Stimulated activated CD8-positive, alpha-beta memory T cell treated with anti-CD3 and anti-CD28 coated beads, Interleukin-2, amount 100 ng/mL, for 1 hour (primary cell): ENCODE results near the gene SLC27A2.

Experiments
- DNase-seq, 2 donors: peaks; one replicate each; pipeline ENCODE4 v3.0.0-alpha.2; 2020; ENCODE audit warnings: low read depth in 2 of 2

SLC27A2 gene

GRCh38 chr15:50190723-50191122 lies 8.7 kb downstream of the SLC27A2 start:
- DNase-seq, result no peak

DNA sequence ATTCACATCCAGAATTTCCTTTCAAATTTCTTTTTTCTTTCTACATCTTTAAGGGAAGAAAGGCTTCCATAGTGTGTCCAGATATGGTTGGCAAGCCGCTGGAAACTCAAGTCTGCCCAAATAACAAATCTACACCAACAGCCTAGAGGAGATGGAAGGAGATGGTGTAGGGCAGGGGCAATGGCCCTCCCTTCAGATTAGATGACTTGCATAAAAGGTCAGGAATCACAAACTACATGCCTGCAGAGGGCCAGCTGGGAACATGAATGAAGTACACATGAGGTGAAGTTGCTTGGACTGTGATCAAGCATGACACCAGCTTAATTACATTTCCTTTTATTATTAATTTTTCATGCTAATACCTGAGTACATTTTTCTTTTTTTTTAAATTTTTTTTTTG lies 10.2 kb downstream of the SLC27A2 start:
- no peak for DNase-seq

- no peak for DNase-seq
Observed at GRCh38 chr15:50192926-50193620, 11.1 kb downstream of the SLC27A2 start.

DNA sequence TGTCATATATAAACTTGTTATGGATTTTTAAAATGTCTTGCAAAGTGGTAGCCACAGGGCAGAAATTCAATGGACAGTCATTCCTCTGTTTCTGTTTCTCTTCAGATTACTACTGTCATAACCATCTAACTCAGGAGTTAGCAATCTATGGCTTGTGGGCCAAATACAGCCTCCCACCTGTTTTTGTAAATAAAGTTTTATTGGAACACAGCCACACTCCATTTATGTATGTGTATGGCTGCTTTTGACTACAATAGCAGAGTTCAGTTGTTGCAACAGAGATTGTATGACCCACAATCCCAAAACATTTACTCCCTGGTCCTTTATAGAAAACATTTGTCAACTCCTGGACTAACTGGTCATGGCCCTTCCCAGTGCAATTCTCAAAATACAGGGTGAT lies 20.0 kb downstream of the SLC27A2 start:
- no peak for DNase-seq

DNA sequence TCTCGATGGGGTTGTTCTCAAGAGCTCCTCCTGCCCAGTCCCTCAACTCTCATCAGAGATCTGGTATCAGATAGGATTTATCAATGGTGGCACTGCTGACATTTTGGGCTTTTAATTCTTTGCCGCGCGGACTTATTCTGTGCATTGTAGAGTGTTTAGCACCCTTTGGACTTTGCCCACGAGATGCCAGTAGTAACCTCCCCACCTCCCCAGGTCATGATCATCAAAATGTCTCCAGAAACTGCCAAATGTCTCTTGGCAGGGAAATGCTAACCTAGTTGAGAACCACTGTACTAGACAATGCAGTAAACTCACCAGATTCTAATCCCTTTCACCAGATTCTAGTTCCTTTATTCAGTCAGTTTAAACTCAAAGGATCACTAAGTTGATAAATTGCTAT lies 24.0 kb downstream of the SLC27A2 start:
- no peak for DNase-seq

DNA sequence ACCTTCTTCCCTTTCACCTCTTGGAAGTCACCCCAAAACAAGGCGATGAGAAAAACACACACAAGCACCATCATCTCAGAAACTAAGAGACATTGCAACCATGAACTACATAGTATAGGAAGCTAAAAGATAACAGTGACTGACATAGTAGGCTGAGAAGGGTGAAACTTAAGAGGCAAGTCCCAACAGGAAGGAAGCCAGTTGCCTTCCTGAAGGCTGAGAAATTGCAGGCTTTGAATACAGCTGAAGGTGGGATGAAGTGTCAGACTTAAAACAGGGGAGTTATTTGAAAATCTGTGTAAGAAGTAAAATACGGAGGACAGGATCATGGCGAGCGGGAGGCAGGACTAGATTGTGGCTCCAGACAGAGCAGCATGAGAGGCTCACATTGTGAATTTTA lies 27.8 kb downstream of the SLC27A2 start:
- DNase-seq, result no peak

- DNase-seq, result no peak
Observed at GRCh38 chr15:50210462-50211157, 28.6 kb downstream of the SLC27A2 start.

GRCh38 chr15:50218291-50218690 lies 36.3 kb downstream of the SLC27A2 start:
- no peak for DNase-seq

- no peak for DNase-seq
Observed at GRCh38 chr15:50218691-50219090, 36.7 kb downstream of the SLC27A2 start.

- DNase-seq, result no peak
Observed at GRCh38 chr15:50219820-50220219, 37.8 kb downstream of the SLC27A2 start.

- no peak for DNase-seq
Observed at GRCh38 chr15:50222181-50222580, 40.2 kb downstream of the SLC27A2 start.

- no peak for DNase-seq
Observed at GRCh38 chr15:50224606-50225005, 42.6 kb downstream of the SLC27A2 start.

- no peak for DNase-seq
Observed at GRCh38 chr15:50225057-50225456, 43.1 kb downstream of the SLC27A2 start.

GRCh38 chr15:50225938-50226337 lies 43.9 kb downstream of the SLC27A2 start:
- no peak for DNase-seq

DNA sequence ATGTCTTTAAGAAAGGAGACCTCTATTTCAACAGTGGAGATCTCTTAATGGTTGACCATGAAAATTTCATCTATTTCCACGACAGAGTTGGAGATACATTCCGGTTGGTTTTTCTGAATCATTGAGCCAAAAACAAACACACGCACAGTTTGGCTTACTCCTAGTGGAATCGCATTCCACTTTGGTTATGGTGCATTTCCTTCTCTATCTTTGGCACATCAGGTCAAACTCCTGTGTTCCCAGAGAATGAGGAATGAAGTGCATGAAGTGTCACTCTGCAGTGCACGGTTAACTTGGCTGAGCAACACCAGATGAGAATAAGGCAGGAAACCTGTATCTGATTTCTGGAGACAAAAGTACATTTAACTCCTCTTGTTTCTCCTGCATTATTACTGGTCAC lies 45.1 kb downstream of the SLC27A2 start:
- DNase-seq, result no peak

DNA sequence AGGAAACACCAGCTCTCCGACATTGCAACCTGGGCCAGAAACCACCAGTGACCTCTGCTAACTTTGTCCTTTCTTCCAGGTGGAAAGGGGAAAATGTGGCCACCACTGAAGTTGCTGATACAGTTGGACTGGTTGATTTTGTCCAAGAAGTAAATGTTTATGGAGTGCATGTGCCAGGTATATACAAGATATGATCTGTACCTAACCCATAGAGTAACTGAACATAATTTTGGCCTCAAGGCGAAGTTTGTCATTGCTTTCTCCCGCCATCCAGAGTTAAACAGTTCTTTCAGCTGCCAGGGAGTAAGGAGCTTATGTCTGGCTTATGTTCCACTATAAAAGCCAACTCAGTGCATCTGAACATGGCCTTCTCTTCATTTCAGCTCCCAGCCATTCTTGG lies 46.9 kb downstream of the SLC27A2 start:
- DNase-seq, result no peak

DNA sequence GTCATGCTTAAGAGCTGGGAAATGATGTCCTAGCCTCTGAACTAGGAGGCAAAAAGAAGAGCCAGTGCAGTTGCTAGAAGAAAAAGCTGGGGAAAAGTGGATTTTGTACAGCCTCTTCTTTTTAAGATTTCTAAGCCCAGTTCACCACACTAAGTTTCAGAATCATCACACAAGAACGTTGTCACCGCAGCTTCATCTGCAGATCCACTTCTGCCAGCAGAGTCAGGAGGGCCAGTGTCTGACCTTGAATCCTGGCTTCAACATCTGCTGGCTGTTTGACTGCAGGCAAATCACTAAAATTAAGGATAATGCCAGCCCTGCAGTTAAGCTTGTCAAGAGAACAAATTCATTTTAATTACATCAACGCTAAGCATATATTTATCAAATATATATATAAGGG lies 47.3 kb downstream of the SLC27A2 start:
- no peak for DNase-seq

GRCh38 chr15:50231761-50232160 lies 49.8 kb downstream of the SLC27A2 start:
- no peak for DNase-seq

DNA sequence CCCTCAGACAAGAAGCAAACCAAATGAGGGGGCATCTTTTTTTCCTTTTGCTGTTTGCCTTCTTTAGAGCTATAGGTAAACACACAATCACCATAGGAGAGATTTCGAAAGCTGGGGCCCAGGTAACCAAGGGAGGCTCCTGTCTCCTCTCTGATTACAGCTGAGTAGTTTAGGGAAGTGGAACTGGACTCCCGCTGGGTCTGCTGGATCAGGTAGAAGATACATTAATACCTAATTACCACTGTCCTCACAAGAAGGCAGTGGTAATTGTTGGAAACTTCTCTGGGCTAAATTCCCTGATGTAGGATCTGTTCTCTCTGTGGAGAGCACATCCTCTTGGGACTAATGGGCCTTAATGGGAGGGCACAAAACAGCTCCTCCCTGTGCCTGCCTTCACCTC lies 50.8 kb downstream of the SLC27A2 start:
- no peak for DNase-seq

- DNase-seq, result no peak
Observed at GRCh38 chr15:50233192-50233736, 51.3 kb downstream of the SLC27A2 start.

DNA sequence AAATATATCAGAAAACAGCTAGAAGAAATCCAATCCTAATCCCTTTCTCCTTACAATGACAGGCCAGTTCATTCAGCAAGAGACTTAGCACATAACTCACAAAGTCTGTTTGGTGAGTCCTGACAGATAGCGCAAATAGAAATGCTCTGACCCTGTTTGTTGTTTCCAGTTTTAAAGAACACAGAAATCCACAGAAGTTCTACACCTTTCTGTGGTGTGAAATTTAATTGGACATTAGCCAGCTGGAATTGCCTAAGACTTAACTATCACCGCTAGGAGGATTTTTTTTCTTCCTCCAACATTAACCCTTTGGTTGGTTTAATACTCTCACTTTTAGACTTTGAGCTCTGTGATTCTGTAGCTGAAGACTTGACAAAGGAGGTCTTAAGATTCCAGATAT lies 52.8 kb downstream of the SLC27A2 start:
- no peak for DNase-seq

GRCh38 chr15:50235794-50236193 lies 53.8 kb downstream of the SLC27A2 start:
- no peak for DNase-seq

GRCh38 chr15:50236433-50236832 lies 54.4 kb downstream of the SLC27A2 start:
- no peak for DNase-seq
